GM18873 (cell line): ENCODE measurements around the gene SH2D2A.
A peak's percentile ranks its signal among the peaks of the same experiment; 100 is the strongest.

Source experiments
- ATAC-seq: cut with Tn5 transposase; IDR thresholded peaks from one replicate; pipeline ENCODE4 v1.9.1; 2021; ENCODE audit warnings: mild to moderate bottlenecking, moderate library complexity, moderate number of reproducible peaks; ENCODE audit not compliant: unreplicated experiment, low FRiP score

Gene SH2D2A

GRCh38 chr1:156816561-156817328 lies at the start of gene SH2D2A:
SH2D2A (minus strand) TSS chr1:156816848; CDS start chr1:156816708, 140 bp downstream.
- peak; percentile 50 for ATAC-seq

- ATAC-seq = no peak
These were observed 49.2 kb upstream of the SH2D2A start for GRCh38 chr1:156865865-156866248.

- ATAC-seq = no peak
These were observed 48.6 kb upstream of the SH2D2A start for GRCh38 chr1:156865258-156865657.

- no peak for ATAC-seq
These were observed 48.1 kb upstream of the SH2D2A start for GRCh38 chr1:156864796-156865195.

- ATAC-seq = no peak
These were observed 47.0 kb upstream of the SH2D2A start for GRCh38 chr1:156863631-156864030.

GRCh38 chr1:156862997-156863599 lies 46.5 kb upstream of the SH2D2A start:
- no peak for ATAC-seq

GRCh38 chr1:156862584-156862983 lies 45.9 kb upstream of the SH2D2A start:
- no peak for ATAC-seq

GRCh38 chr1:156860628-156861423 lies 44.2 kb upstream of the SH2D2A start, which contains the start of gene NTRK1:
NTRK1 (plus strand) TSS chr1:156860865; CDS start chr1:156860935, 70 bp downstream.
- no peak for ATAC-seq

- no peak for ATAC-seq
These were observed 43.5 kb upstream of the SH2D2A start for GRCh38 chr1:156860113-156860627.

- no peak for ATAC-seq
These were observed 43.0 kb upstream of the SH2D2A start for GRCh38 chr1:156859523-156860112.

GRCh38 chr1:156858959-156859522 lies 42.4 kb upstream of the SH2D2A start, which contains the start of gene INSRR:
INSRR (minus strand) TSS chr1:156859117; CDS start chr1:156858621, 496 bp downstream.
- ATAC-seq = no peak

- ATAC-seq = no peak
These were observed 41.9 kb upstream of the SH2D2A start for GRCh38 chr1:156858555-156858956.

GRCh38 chr1:156857532-156857931 lies 40.9 kb upstream of the SH2D2A start:
- no peak for ATAC-seq

- ATAC-seq = no peak
These were observed 39.7 kb upstream of the SH2D2A start for GRCh38 chr1:156856282-156856785.

- ATAC-seq = no peak
These were observed 38.0 kb upstream of the SH2D2A start for GRCh38 chr1:156854634-156855033.

- no peak for ATAC-seq
These were observed 37.1 kb upstream of the SH2D2A start for GRCh38 chr1:156853761-156854160.

GRCh38 chr1:156852418-156852874 lies 35.8 kb upstream of the SH2D2A start:
- no peak for ATAC-seq

- ATAC-seq = no peak
These were observed 35.2 kb upstream of the SH2D2A start for GRCh38 chr1:156851779-156852417.

- ATAC-seq = no peak
These were observed 32.5 kb upstream of the SH2D2A start for GRCh38 chr1:156849151-156849496.
